HEK293T (cell line): ENCODE results near the gene MFAP2.

Experiments used
- ARNT ChIP-seq: fragments of 450-650 bp; IDR thresholded peaks from 2 replicates; pipeline ENCODE4 v1.6.1; 2017; ENCODE audit warnings: mild to moderate bottlenecking
- BHLHE40 ChIP-seq: fragments of 450-650 bp; IDR thresholded peaks from 2 replicates; pipeline ENCODE4 v1.6.1; 2016; ENCODE audit warnings: mild to moderate bottlenecking, moderate library complexity, borderline replicate concordance
- CTBP1 ChIP-seq: fragments of 450-650 bp; IDR thresholded peaks from 2 replicates; pipeline ENCODE4 v1.6.1; 2016; ENCODE audit warnings: borderline replicate concordance
- FOXM1 ChIP-seq: fragments of 450-650 bp; IDR thresholded peaks from 2 replicates; pipeline ENCODE4 v1.6.1; 2017; ENCODE audit warnings: mild to moderate bottlenecking, borderline replicate concordance
- HDGF ChIP-seq: fragments of 450-650 bp; IDR thresholded peaks from 2 replicates; pipeline ENCODE4 v1.6.1; 2017; ENCODE audit warnings: antibody characterized with exemption, borderline replicate concordance
- L3MBTL2 ChIP-seq: fragments of 450-650 bp; conservative IDR thresholded peaks from 2 replicates; pipeline ENCODE4 v1.6.1; 2016; ENCODE audit warnings: mild to moderate bottlenecking
- LEF1 ChIP-seq: fragments of 450-650 bp; IDR thresholded peaks from 2 replicates; pipeline ENCODE4 v1.6.1; 2017; ENCODE audit warnings: mild to moderate bottlenecking, borderline replicate concordance
- NFRKB ChIP-seq: fragments of 450-650 bp; IDR thresholded peaks from 2 replicates; pipeline ENCODE4 v1.6.1; 2016; ENCODE audit warnings: mild to moderate bottlenecking, moderate library complexity
- SP1 ChIP-seq: fragments of 450-650 bp; IDR thresholded peaks from 2 replicates; pipeline ENCODE4 v1.6.1; 2017
- SUZ12 ChIP-seq: fragments of 450-650 bp; IDR thresholded peaks from 2 replicates; pipeline ENCODE4 v1.6.1; 2016; ENCODE audit warnings: mild to moderate bottlenecking

- TF ChIP-seq NFRKB, result no peak
- no peak for TF ChIP-seq HDGF
- no peak for TF ChIP-seq SP1
- no peak for TF ChIP-seq BHLHE40
- TF ChIP-seq L3MBTL2, result no peak
- no peak for TF ChIP-seq SUZ12
- no peak for TF ChIP-seq FOXM1
- no peak for TF ChIP-seq LEF1
- TF ChIP-seq CTBP1, result no peak
- no peak for TF ChIP-seq ARNT
These were observed 25.8 kb downstream of the MFAP2 start for GRCh38 chr1:16954579-16954978.
